Ovary (tissue), 9 donors: ENCODE data around the gene ILKAP. TPM values are rescaled to one million over a fixed set of nuclear protein-coding genes. Genes with fewer than 3 reads are reported as not detected.

Experiments used
- DNase-seq, 5 donors: peaks; one replicate each; pipeline ENCODE4 v3.0.0-alpha.2; 2019 to 2020
- H3K27ac ChIP-seq, 2 donors: fragments of 200-600 bp; one replicate each; pipeline versions ENCODE4 v1.5.1 to v1.8.0; 2019 to 2022
- H3K27me3 ChIP-seq: fragments of 200-600 bp; one replicate; pipeline ENCODE4 v1.8.0; 2022
- H3K36me3 ChIP-seq: fragments of 200-600 bp; sonication (generic); one replicate; pipeline ENCODE4 v1.5.1; 2019
- H3K4me1 ChIP-seq: one replicate; pipeline ENCODE4 v1.8.1; 2013; ENCODE audit warnings: mild to moderate bottlenecking, moderate library complexity; ENCODE audit not compliant: insufficient read depth
- H3K4me3 ChIP-seq: fragments of 200-600 bp; sonication (generic); one replicate; pipeline ENCODE4 v1.5.1; 2017
- H3K9me3 ChIP-seq, 2 donors: fragments of 200-600 bp in 1 of 2; sonication (generic) in 1 of 2; one replicate each; pipeline versions ENCODE4 v1.5.1 to v1.8.1; 2013 to 2019; ENCODE audit warnings: mild to moderate bottlenecking in 1 of 2, moderate library complexity in 1 of 2
- EP300 ChIP-seq: sonication (generic); formaldehyde crosslinking; IDR thresholded peaks from one replicate; pipeline ENCODE4 v1.6.1; 2017; ENCODE audit warnings: antibody characterized with exemption
- POLR2A ChIP-seq: fragments of 450-650 bp; IDR thresholded peaks from one replicate; pipeline ENCODE4 v1.6.1; 2017; ENCODE audit warnings: antibody characterized with exemption, mild to moderate bottlenecking, moderate library complexity
- WGBS, 3 donors: extraction: QIAGEN DNeasy Blood & Tissue Kit in 1 of 3; methylation state at CpG; one replicate each; pipeline versions ENCODE4 v1.1.5 to v1.1.7; 2013 to 2017; 5-methylcytosine and 5-hydroxymethylcytosine counted together
- intact Hi-C, 4 donors: fragments of 100-400 bp; cut with DNase I; formaldehyde crosslinking; loops; one replicate each; pipeline versions ENCODE4 v1.11.0 to v1.15.1; 2022 to 2023
- polyA plus RNA-seq, 2 donors: library from polyadenylated mRNA; stranded (reverse); fragments of 200-250 nt in 1 of 2; fragments of 350-450 nt in 1 of 2; fragmentation: Illumina TruSeq in 1 of 2; extraction: RNeasy Lipid Tissue Mini Kit (QIAGEN cat#74804) in 1 of 2; gene quantifications; one replicate each; pipeline ENCODE4 v1.2.3, GENCODE V29; 2013 to 2014
- total RNA-seq, 7 donors: library from RNA; depleted of rRNA in 2 of 7; stranded (reverse); fragments of >200 nt in 2 of 7; fragmentation: NEBNext Ultra II Directional in 3 of 7; extraction: Animal tissue kit (Norgen Biotek cat#: 25700) in 3 of 7; gene quantifications; one replicate each; pipeline versions ENCODE4 v1.1.0 to v1.2.4, GENCODE V29; 2016 to 2023
- TF ChIP-seq, protein P1 (sequence below), 3 donors: fragments of 450-650 bp in 2 of 3; fragments of 200-600 bp in 1 of 3; IDR thresholded peaks; one replicate each; pipeline versions ENCODE4 v1.5.1 to v1.8.0; 2016 to 2022; ENCODE audit warnings: antibody characterized with exemption in 3 of 3, mild to moderate bottlenecking in 1 of 3
- donor health status: DM: no; HTN: no; CAD: no; lungs with moderate emphysema.
- donor health status: DM: no; HTN: no; CAD: no.
- donor health status: Bipolar disorder and iron deficiency.
- donor health status: DM: yes; HTN: yes; CAD: no.
- donor health status: DM: no; HTN: no; CAD: no.
- donor health status: DM: yes; HTN: yes; CAD: no.

Gene ILKAP
- total and polyA plus RNA-seq, 9 donors, result 28.4 to 54.9 (median 38.9) TPM

DNA sequence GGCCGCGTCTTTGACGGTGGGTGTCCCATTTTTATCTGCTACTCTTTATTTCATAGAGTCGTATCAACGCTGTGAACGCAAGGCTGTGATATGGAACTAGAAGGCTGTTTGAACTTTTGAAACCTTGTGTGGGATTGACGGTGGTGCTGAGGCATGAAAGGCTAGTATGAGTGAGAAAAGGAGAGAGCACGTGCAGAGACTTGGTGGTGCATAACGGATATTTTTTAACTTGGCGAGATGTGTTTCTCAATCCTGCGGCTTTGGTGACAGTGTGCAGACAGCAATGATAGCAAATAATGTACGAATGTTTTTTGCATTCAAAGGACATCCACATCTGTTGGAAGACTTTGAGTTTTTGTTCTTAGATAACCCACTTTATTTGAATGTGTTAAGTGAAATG, 30.1 kb upstream of the ILKAP start:
- no peak for DNase-seq
- Histone ChIP-seq H3K36me3 (no peaks in the 10 kb centered on the region), H3K4me3 (no peak overlapping the region), H3K4me1 (peaks cover 7% of the 10 kb centered on the region), H3K27me3 (no peaks in the 10 kb centered on the region), H3K9me3 (no peaks in the 10 kb centered on the region), H3K27ac (no peak overlapping the region)
- TF ChIP-seq, protein P1, sequence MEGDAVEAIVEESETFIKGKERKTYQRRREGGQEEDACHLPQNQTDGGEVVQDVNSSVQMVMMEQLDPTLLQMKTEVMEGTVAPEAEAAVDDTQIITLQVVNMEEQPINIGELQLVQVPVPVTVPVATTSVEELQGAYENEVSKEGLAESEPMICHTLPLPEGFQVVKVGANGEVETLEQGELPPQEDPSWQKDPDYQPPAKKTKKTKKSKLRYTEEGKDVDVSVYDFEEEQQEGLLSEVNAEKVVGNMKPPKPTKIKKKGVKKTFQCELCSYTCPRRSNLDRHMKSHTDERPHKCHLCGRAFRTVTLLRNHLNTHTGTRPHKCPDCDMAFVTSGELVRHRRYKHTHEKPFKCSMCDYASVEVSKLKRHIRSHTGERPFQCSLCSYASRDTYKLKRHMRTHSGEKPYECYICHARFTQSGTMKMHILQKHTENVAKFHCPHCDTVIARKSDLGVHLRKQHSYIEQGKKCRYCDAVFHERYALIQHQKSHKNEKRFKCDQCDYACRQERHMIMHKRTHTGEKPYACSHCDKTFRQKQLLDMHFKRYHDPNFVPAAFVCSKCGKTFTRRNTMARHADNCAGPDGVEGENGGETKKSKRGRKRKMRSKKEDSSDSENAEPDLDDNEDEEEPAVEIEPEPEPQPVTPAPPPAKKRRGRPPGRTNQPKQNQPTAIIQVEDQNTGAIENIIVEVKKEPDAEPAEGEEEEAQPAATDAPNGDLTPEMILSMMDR (IDR thresholded peaks at IDR 0.05), result no peak
- no peak for TF ChIP-seq POLR2A
- no peak for TF ChIP-seq EP300
- intact Hi-C loops, result no loop called here
- WGBS, 3 donors, result 86 to 90% (median 88%) methylated on average over 12 of the region's 12 CpGs

DNA sequence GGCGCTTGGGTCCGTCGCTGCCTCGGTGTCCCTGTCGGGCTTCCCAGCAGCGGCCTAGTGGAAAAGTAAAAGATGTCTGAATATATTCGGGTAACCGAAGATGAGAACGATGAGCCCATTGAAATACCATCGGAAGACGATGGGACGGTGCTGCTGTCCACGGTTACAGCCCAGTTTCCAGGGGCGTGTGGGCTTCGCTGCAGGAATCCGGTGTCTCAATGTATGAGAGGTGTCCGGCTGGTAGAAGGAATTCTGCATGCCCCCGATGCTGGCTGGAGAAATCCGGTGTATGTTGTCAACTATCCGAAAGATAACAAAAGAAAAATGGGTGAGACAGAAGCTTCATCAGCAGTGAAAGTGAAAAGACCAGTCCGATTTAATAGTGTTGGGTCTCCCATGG, 28.3 kb upstream of the ILKAP start:
- Histone ChIP-seq H3K27me3 (no peaks in the 10 kb centered on the region), H3K9me3 (no peaks in the 10 kb centered on the region), H3K27ac (no peak overlapping the region), H3K4me3 (peak overlapping the region; percentile 37), H3K4me1 (peaks cover 7% of the 10 kb centered on the region), H3K36me3 (no peaks in the 10 kb centered on the region)
- TF ChIP-seq EP300 (no peak), POLR2A (no peak)
- TF ChIP-seq, protein P1 (IDR thresholded peaks at IDR 0.05), result no peak
- DNase-seq, result no peak
- intact Hi-C loops, result no loop called here
- 53 to 60% (median 60%) methylated on average over 21 of the region's 21 CpGs for WGBS, 3 donors

DNA sequence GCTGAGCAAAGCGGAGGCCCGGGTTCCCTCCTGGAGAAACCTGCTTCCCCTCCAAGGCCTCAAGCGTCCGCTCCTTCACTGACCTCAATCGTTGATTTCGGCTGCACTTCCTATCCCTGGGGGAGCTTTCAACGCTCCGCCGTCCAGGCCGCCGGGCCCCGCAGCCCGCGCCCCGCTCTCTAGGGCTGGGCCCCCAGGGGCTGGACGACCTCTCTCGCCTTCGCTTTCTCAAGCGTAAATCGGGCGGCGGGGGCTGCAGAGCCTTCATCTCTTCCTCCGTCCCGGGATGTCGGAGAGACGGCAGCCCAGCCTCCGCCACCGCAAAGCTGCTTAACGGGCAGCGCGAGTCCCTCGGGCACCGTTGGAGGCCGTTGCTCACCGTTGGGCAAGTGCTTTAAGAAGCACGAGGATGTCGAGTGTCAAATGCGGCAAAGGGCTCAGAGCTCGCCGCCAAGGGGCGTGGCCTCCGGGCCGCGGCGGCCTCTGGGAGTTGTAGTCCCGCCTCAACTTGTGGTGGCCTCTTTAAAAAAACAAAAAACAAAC, 27.8 kb upstream of the ILKAP start:
- Histone ChIP-seq H3K27me3 (no peaks in the 10 kb centered on the region), H3K4me3 (peak overlapping the region; percentile 37), H3K4me1 (peaks cover 7% of the 10 kb centered on the region), H3K27ac (no peak overlapping the region), H3K9me3 (no peaks in the 10 kb centered on the region), H3K36me3 (no peaks in the 10 kb centered on the region)
- 2 to 4% (median 3%) methylated on average over 37 to 46 of the region's 46 CpGs for WGBS, 3 donors
- peak; percentile 63 to 85 (median 79) for DNase-seq
- intact Hi-C loops, result no loop called here
- TF ChIP-seq POLR2A, result no peak
- TF ChIP-seq, protein P1 (IDR thresholded peaks at IDR 0.05), result no peak

DNA sequence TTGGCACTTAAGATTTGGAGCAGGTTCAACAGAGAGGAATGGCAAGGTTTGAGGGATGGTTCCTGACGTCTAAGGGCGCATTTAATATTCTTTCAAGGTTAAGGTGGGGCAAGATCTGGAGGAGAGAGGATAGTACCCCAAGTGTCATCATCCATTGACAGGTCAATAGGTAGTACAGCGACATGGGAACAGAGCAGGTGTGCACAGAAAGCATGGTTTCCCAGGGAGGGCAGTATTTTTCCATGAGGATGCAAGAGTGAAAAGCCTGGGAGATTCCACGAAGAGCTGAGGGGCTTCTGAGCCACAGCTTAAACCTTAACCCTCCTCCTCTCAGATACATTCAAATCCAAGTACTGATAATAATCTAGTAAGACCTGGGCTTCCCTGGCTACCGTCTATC, 27.2 kb upstream of the ILKAP start:
- Histone ChIP-seq H3K27ac (no peak overlapping the region), H3K36me3 (no peaks in the 10 kb centered on the region), H3K4me3 (peak overlapping the region; percentile 37), H3K9me3 (no peaks in the 10 kb centered on the region), H3K4me1 (peaks cover 7% of the 10 kb centered on the region), H3K27me3 (no peaks in the 10 kb centered on the region)
- no peak for TF ChIP-seq EP300
- no peak for TF ChIP-seq POLR2A
- TF ChIP-seq, protein P1 (IDR thresholded peaks at IDR 0.05), result no peak
- intact Hi-C loops, result no loop called here
- WGBS, 3 donors, result 76 to 85% (median 78%) methylated on average over 5 of the region's 5 CpGs
- no peak for DNase-seq
